Sigmoid colon (tissue), 4 donors: ENCODE results near the gene ADAMTS7.
"Not testable (repeated sequence)": the region's sequence is repeated elsewhere in the genome, so short reads cannot be mapped to it uniquely, and the experiment has no call there.

ENCODE experiments used
- CTCF ChIP-seq, 4 experiments: fragments of 450-650 bp in 3 of 4; fragments of 200-600 bp in 1 of 4; IDR thresholded peaks; one replicate each; pipeline ENCODE4 v1.5.1; 2016 to 2019; ENCODE audit warnings: antibody characterized with exemption in 4 of 4, mild to moderate bottlenecking in 3 of 4, moderate library complexity in 2 of 4
- EP300 ChIP-seq, 4 donors: sonication (generic); formaldehyde crosslinking; IDR thresholded peaks; one replicate each; pipeline ENCODE4 v1.6.1; 2017; ENCODE audit warnings: antibody characterized with exemption in 4 of 4
- POLR2A ChIP-seq, 2 donors: fragments of 450-650 bp; IDR thresholded peaks; one replicate each; pipeline ENCODE4 v1.6.1; 2016; ENCODE audit warnings: antibody characterized with exemption in 2 of 2, mild to moderate bottlenecking in 2 of 2, moderate library complexity in 2 of 2
- POLR2AphosphoS5 ChIP-seq, 4 donors: sonication (generic); formaldehyde crosslinking; IDR thresholded peaks; one replicate each; pipeline ENCODE4 v1.6.1; 2017; ENCODE audit warnings: antibody characterized with exemption in 4 of 4

- TF ChIP-seq CTCF, EP300, POLR2AphosphoS5, POLR2A (IDR thresholded peaks at IDR 0.05): not testable (repeated sequence)
Measured at GRCh38 chr15:78759361-78759998, 51.8 kb downstream of the ADAMTS7 start.
